ENCODE measurements around the gene NUDT5. TPM values are rescaled to one million over a fixed set of nuclear protein-coding genes. Genes with fewer than 3 reads are reported as not detected.

Gene NUDT5
- total RNA-seq, 1 experiment from 2014 or later: 117 TPM

DNA sequence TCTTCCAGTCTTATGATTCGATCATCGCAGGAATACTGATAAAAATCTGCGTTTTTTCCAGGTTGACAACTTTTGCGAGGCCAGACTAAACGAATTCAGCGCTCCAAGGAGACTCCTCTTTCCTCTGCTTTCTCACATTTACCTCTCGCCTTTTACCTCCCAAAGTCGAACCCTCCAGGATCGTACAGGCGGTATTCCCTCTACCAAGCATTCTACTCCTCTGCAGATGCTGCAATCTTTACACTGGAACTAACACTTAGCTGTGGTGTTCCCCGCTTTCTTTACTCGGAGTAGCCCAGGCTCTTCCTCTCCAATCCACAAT is 449 bp downstream of the NUDT5 start:
- peaks cover 10% of the 10 kb centered on the region for H3K79me1 ChIP-seq (ENCODE audit: insufficient read depth, low read depth, low read length, poor library complexity, severe bottlenecking)
- Mint-ChIP-seq H3K27ac (peak overlapping the region; percentile 98 to 99 (median 99)), H3K4me1 (peaks cover 6 to 19% of the 10 kb centered on the region in 2 experiments), H3K36me3 (ENCODE audit: insufficient read depth in 1 of 3, low read depth in 3 of 3) (peaks cover 7 to 21% (median 20%) of the 10 kb centered on the region in 3 experiments; a peak in 5 of 7 replicates), H3K4me3 (peak overlapping the region; percentile 89 to 94), H3K27me3 (ENCODE audit: low read depth) (no peaks in the 10 kb centered on the region), H3K9me3 (peaks cover 0 to 1% of the 10 kb centered on the region in 2 experiments; a peak in 2 of 5 replicates)
- peaks cover 4% of the 10 kb centered on the region for H3K23me2 ChIP-seq (ENCODE audit: insufficient read length, low read depth, low read length, poor library complexity, severe bottlenecking)
- no peak overlapping the region for H2BK20ac ChIP-seq (ENCODE audit: low read depth, low read length, poor library complexity, severe bottlenecking)
- no peak overlapping the region for H2BK12ac ChIP-seq (ENCODE audit: insufficient read length, low read depth, low read length)
- H2BK5ac ChIP-seq (ENCODE audit: insufficient read length, low read length): no peak overlapping the region
- H4K8ac ChIP-seq (replicated peaks; ENCODE audit: insufficient read length, low read depth, low read length): no peak overlapping the region
- H2BK15ac ChIP-seq (ENCODE audit: low read depth, low read length): no peak overlapping the region
- no peaks in the 10 kb centered on the region for H4K20me1 ChIP-seq (ENCODE audit: control insufficient read depth, insufficient read depth, insufficient read length)
- no peak for DNase-seq
- H2AK5ac ChIP-seq (ENCODE audit: insufficient read length, low read length): no peak overlapping the region
- H4K91ac ChIP-seq (ENCODE audit: insufficient read length, low read depth, low read length): no peak overlapping the region
- H3T11ph ChIP-seq (ENCODE audit: low read length): no peak overlapping the region
- no peaks in the 10 kb centered on the region for H3K27me3 ChIP-seq (ENCODE audit: insufficient read depth, low read length)
- peaks cover 26% of the 10 kb centered on the region; the same call in 1 of the 2 replicates for H3K79me2 ChIP-seq (ENCODE audit: insufficient read depth, low read length)
- H3K4me1 ChIP-seq (ENCODE audit: insufficient read depth, low read length): no peaks in the 10 kb centered on the region
- H3K9ac ChIP-seq (ENCODE audit: extremely low read depth, insufficient read length, low read length): peak overlapping the region; percentile 97
- H3K14ac ChIP-seq (ENCODE audit: insufficient read depth, low read length): no peak overlapping the region
- H3K56ac ChIP-seq (ENCODE audit: insufficient read length, low read depth, low read length): no peak overlapping the region
- H2AFZ ChIP-seq (ENCODE audit: low read length): no peak overlapping the region
- TF ChIP-seq, protein P1, sequence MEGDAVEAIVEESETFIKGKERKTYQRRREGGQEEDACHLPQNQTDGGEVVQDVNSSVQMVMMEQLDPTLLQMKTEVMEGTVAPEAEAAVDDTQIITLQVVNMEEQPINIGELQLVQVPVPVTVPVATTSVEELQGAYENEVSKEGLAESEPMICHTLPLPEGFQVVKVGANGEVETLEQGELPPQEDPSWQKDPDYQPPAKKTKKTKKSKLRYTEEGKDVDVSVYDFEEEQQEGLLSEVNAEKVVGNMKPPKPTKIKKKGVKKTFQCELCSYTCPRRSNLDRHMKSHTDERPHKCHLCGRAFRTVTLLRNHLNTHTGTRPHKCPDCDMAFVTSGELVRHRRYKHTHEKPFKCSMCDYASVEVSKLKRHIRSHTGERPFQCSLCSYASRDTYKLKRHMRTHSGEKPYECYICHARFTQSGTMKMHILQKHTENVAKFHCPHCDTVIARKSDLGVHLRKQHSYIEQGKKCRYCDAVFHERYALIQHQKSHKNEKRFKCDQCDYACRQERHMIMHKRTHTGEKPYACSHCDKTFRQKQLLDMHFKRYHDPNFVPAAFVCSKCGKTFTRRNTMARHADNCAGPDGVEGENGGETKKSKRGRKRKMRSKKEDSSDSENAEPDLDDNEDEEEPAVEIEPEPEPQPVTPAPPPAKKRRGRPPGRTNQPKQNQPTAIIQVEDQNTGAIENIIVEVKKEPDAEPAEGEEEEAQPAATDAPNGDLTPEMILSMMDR (conservative IDR thresholded peaks at IDR 0.05): no peak
- no peak overlapping the region for H3K23ac ChIP-seq (ENCODE audit: insufficient read length, low read depth, low read length)
- H3K27ac ChIP-seq (ENCODE audit: insufficient read length, low read depth, low read length): peak overlapping the region; percentile 49
- no peak overlapping the region for H4K5ac ChIP-seq (ENCODE audit: insufficient read length, low read depth, low read length)
- no CpG with 5 or more reads among the region's 12 CpGs for WGBS (ENCODE audit: extremely low coverage, insufficient read length, low lambda C conversion rate)
- no peak overlapping the region for H2BK120ac ChIP-seq (ENCODE audit: low read depth, low read length, poor library complexity, severe bottlenecking)
- no peak overlapping the region for H3K18ac ChIP-seq (ENCODE audit: insufficient read length, low read depth, low read length)
- H3K4me2 ChIP-seq (ENCODE audit: insufficient read depth, insufficient read length, low read length): peak overlapping the region; percentile 80
- no peak overlapping the region for H3K4ac ChIP-seq (ENCODE audit: low read depth, low read length)
- H3K9me3 ChIP-seq (ENCODE audit: control insufficient read depth, low read depth, low read length): no peaks in the 10 kb centered on the region

Measured in H9 (cell line).